Activated CD4-positive, alpha-beta T cell treated with anti-CD3 and anti-CD28 coated beads for 1 hour (primary cell): ENCODE measurements around the gene EPS8L1.
"Not testable (repeated sequence)": the region's sequence is repeated elsewhere in the genome, so short reads cannot be mapped to it uniquely, and the experiment has no call there.

ENCODE experiments used
- DNase-seq: peaks from one replicate; pipeline ENCODE4 v3.0.0-alpha.2; 2020

Gene EPS8L1

DNA sequence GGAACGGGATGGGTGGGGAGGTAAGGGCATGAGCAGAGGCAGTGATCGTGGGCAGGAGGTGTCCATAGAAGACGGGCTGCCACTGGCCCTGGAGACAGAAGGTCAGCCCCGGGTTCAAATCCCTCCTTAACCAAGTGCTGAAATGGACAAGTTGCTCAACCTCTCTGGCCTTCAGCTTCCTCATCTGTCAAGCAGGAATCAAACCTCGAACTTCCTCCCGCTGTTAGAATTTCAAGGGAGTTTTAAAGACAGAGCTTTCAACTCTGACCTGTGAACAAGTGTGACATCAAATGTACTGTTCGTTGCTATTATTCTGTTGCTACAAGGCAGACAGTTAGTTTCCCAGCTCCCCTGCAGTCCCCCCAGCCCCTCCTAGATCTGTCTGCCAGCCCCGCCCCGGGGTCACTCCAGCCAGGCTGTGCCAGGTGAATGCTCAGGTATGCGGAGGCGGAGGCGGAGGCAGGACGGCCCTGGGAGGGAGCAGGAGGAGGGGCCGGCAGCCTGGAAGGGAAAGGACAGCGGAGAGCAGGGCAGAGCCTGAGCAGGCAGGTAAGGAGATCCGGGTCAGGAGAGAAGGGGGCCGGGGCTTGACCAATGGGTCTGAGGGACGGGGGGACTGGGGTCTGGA, at the start of gene EPS8L1:
EPS8L1 (plus strand) TSS at position 499 of the 628 bp plus-strand sequence. CDS start 576 bp downstream, outside the sequence.
- DNase-seq, result no peak

DNA sequence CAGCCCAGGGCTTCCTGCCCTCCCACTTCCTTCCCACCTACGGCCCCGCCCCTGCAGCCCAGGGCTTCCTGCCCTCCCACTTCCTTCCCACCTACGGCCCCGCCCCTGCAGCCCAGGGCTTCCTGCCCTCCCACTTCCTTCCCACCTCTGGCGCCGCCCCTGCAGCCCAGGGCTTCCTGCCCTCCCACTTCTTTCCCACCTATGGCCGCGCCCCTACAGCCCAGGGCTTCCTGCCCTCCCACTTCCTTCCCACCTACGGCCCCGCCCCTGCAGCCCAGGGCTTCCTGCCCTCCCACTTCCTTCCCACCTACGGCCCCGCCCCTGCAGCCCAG, 48.6 kb upstream of the EPS8L1 start:
- not testable (repeated sequence) for DNase-seq

DNA sequence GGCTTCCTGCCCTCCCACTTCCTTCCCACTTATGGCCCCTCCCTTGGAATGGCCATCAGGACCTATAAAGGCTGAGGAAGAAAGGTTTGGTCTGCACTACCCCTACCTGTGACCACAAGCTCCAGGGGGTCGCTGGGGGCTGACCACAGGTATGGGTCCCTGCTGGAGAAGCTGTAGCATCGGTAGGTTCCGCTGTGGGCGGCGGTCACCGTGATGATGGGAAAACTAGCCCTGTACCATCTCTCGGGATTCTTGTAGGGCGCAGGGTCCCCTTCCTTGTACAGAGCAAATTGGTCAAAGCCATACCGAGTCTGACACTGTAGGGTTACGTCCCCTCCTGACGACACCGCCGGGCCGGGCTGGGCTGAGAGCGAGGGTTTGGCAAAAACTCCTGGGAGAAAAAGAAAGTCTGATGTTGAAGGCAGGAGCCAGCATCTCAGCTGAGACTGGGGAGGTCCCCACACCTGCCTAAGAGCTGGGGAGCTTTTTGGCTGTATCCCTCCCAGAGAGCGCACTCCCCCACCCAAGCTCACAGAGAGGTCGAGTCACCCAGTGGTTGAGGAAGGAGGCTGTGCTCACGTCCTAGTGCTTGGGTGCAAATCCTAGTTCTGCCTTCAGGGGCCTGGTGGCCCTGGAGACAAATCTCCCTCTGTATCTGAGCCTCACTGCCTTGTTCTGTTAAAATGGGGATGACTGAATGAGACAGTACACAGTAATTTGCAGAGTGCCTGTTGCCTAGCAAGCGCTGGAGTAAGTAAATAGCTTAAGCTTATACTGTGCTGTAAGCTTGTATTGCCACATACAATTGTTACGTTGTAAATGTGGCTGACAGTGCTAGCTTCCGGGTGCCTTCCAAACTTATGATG, 48.0 kb upstream of the EPS8L1 start:
- DNase-seq, result no peak

DNA sequence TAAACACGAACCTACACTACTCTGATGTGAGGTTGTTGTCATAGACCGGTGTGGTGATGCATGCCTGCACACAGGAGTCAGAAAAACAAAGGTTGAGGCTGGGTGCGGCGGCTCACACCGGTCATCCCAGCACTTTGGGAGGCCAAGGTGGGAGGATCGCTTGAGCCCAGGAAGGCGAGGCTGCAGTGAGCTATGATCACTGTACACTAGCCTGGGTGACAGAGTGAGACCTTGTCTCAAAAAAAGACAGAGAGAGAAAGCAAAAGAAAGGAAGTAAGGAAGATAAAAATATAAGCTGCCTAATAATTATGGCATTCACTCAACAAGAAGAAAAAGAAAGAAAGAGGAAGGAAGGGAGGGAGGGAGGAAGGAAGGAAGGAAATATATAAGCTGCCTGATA, 46.9 kb upstream of the EPS8L1 start:
- DNase-seq, result no peak

DNA sequence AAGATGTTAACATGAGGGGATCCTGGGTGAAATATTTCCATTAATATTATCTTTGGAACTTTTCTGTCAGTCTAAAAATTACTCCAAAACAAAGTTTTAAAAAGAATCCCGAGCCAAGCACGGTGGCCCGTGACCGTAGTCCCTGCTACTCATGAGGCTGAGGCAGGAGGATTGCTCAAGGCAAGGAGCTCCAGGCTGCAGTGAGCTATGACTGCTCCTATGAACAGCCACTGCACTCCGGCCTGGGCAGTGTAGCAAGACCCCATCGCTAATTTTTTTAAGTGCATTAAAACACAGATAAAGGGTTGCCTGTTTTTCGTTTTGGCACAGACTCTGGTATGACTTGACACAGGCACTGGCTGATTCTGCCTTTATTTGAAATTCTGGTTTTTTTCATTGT, 44.5 kb upstream of the EPS8L1 start:
- no peak for DNase-seq

DNA sequence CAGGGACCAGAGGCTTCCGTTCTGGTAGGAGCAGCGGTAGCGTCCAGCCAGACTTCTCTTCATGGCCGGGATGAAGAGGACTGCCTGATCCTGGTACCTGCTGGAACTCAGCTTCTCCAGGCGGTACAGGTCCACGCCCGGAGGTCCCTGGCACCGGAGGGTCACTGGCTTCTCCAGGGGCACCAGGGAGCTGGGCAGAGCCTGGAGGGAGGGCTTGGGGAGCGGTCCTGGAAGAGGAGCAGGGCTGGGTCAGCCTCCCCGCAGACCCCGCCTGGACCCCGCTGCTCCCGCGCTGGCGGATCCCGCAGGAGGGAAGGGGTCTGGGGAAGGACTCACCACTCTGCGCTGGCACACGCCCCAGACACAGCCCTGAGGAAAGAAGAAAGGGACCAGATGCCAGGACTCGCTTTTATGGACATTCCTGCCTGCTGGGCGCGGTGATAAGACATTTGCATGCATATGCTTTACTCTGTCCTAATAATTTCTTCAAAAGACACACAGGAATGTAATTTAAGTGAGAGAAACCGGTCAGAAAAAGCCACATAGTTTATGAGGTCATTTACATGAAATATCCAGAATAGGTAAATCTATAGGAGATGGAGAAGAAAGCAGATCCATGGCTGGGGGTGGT, 43.4 kb upstream of the EPS8L1 start:
- DNase-seq, result no peak

DNA sequence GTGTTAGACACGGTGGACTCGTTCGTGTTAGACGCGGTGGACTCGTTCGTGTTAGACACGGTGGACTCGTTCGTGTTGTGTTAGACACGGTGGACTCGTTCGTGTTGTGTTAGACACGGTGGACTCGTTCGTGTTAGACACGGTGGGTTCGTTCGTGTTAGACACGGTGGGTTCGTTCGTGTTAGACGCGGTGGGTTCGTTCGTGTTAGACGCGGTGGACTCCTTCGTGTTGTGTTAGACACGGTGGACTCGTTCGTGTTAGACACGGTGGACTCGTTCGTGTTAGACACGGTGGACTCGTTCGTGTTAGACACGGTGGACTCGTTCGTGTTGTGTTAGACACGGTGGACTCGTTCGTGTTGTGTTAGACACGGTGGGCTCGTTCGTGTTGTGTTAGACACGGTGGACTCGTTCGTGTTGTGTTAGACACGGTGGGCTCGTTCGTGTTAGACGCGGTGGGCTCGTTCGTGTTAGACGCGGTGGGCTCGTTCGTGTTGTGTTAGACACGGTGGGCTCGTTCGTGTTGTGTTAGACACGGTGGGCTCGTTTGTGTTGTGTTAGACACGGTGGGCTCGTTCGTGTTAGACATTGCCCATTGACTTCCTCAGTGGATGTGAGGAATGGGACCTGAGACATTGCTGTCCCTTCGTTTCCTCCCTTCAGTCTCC, 42.6 kb upstream of the EPS8L1 start:
- not testable (repeated sequence) for DNase-seq

DNA sequence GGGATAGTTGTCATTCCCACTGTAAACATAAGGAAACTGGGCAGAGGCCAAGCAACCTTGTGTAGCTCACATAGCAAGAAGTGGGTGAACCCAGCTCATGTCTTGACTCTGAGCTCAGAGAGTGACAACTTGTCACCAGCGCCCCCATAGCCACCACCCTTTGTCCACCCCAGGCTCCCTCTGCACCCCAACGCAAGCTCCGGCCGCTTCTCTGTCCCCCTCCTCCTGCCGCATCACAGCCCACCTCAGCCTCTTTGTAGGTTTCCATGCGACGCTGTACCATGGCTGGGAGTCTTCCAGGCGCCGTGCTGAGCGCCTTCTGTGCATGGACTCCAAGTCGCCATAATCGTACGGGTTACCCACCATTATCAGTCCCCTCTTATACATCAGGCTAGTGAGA, 40.9 kb upstream of the EPS8L1 start:
- no peak for DNase-seq

DNA sequence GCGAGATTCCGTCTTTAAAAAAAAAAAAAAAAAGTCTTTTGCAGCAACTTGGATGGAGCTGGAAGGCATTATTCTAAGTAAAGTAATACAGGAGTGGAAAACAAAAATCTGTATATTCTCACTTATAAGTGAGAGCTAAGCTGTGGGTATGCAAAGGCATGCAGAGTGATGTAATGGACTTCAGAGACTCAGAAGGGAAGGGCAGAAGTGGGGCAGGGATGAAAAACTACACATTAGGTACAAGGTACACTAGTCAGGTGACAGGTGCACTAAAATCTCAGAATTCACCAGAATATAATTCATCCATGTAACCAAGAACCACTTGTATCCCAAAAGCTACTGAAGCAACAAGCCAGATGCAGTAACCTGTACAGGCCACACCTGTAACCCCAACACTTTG, 39.6 kb upstream of the EPS8L1 start:
- no peak for DNase-seq

DNA sequence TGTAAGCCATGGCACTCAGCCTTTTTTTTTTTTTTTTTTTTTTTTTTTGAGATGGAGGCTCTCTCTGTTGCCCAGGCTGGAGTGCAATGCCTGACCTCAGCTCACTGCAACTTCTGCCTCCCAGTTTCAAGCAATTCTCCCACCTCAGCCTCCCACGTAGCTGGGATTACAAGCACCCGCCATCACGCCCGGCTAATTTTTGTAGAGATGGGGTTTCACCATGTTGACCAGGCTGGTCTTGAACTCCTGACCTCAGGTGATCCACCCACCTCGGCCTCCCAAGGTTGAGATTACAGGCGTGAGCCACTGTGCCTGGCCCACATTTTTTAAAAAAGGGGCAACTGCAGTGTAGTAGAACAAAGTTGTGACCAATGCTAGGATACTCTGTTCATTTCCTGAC, 38.1 kb upstream of the EPS8L1 start:
- DNase-seq, result not testable (repeated sequence)

DNA sequence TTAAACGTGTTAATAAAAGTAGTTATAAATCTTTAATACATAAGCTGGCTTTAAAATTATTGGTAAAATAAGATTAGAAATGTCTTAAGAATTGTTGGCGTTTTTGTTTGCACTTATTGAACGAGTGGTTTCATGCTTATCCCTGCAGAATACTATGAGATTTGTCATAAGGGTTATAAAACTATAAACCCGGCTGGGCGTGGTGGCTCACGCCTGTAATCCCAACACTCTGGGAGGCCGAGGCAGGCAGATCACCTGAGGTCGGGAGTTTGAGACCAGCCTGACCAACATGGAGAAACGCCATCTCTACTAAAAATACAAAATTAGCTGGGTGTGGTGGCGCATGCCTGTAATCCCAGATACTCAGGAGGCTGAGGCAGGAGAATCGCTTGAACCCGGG, 35.0 kb upstream of the EPS8L1 start:
- DNase-seq, result not testable (repeated sequence)

DNA sequence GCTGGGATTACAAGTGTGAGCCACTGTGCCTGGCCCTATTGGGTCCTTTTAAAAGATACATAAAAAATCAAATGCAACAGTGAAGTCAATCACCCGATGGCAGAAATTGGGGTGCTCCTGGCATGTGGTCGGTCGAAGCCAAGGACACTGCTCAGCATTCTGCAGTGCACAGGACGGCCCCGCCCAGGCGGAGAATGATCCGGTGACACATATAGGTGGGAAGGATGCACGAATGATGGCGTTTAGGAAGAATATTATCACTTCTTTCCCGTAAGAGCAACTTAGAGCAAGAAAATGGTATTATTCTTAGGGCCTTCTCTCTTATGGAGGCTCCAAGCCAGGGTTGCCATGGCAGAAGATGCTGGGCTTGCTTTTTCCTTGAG, 34.4 kb upstream of the EPS8L1 start:
- DNase-seq, result no peak

DNA sequence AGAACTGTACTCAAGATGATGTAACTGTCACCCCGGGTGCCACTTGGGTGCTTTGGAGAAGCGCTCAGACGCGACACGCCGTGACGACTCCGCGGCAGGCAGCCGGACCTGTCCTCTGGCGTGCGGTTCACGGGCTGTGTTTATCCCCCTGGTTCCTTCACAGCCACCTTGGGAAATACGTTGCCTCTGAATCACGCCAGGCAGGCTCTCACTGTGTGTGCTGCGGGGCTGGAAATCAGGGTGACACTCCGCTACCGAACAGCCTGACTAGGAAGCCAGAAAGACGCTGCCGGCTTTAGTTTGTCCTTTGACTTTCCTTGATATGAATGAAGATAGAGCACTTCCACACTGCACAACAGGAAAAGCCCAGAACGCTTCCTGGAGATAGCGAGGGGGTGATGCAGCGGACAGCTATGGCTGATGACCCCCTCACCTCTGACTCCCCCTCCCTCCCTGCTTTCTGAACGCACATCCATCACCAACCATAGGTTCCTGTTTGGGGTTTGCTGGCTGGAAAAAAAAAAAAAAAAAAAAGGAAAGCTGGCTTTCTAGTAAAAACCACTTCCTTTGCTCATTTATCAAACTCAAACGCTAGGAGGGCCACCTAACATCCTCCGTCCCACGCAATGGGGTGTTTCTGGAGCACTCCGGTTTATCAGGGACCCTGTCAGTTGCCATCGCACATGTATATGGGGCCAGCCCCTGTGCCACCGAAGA, 33.9 kb upstream of the EPS8L1 start:
- DNase-seq, result no peak

DNA sequence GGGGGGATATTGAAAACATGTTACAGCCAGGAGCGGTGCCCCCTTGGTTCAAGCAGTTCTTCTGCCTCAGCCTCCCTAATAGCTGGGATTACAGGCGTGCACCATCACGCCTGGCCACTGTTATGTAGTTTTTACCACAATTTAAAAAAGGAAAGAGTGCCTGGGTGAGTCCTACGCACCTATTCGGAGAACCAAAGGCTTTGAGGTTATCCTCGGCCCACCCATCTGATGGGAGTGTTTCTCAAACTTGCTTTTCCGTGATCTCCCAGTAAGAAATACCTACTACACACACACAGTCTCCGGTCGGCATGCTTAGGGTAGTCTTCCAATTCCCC, 33.4 kb upstream of the EPS8L1 start:
- DNase-seq, result no peak

DNA sequence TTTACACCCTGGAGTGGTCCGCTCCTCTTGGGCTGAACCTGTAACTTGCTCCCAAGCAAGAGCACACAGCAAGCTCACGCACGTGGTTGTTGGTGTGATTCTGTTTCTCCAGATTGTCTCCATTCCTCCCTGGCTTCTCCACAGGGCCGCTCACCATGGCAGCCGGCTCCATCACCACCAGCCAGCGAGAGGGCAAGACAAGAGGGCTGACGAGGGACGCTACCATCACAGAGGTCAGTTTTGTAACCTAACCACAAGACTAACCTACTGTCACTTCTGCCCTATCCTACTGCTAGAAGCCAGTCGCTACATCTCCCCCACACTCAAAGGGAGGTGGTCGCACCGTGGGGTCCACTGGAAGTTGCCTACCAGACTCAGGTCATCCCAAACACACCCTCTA, 33.0 kb upstream of the EPS8L1 start:
- DNase-seq, result no peak

DNA sequence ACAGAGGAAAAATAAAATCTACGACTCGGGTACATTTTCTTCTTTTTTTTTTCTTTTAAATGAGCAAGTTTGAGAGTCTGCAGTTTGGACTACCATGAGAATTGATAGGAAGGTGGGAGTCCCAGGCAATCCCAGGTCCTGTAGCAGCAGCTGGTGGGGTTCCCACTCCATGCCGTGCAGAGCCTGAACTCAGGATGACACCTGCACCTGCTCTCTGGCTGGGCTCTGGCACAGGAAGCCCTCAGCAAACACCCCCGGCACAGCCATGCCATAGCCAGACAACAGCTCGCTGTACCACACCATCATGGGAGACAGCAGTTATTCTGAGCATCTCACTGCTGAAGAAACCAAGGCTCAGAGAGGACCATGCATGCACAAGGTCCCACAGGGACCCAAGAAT, 31.4 kb upstream of the EPS8L1 start:
- no peak for DNase-seq

DNA sequence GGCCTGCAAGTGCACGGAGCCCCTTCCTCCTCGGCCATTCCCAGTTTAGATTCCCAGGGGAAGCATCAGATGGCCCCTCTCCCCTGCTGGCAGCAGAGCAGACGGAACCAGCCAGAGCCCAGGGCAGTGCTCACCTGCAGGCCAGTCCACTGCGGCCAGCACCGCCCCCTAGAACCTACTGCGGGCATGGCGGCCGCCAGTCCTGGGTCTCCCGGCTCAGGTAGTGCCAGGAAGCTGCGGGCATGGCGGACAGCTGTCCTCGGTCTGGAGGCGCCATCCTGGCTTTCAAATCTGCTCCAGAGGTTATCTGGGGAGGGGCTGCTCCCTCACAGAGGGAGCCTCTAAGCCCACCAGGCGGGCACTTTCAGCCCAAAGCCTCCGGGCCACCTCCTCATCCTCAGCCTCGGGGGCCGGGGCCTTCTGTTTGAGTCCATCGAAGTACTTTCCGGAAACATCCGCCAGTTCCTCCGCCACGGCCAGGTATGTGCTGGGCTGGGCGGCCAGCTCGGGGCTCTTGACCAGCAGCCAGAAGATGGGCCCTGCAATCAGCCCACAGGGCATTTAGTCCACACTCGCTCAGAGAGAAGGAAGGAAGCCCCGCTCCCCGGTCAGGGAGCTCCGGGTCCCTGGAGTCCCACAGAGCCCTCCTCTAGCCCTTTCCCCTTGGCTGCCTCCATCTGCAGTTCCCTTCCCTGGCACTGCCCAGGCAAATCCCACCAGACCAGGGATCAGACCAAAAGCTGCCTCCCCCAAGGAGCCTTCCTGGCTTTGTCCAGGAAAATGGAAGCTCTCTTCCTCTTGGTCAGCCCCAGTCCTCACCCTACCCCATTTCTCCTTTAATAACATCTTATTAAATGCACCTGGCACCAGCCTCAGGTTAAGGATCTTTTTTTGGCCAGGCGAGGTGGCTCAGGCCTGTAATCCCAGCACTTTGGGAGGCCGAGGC, 30.6 kb upstream of the EPS8L1 start:
- no peak for DNase-seq

DNA sequence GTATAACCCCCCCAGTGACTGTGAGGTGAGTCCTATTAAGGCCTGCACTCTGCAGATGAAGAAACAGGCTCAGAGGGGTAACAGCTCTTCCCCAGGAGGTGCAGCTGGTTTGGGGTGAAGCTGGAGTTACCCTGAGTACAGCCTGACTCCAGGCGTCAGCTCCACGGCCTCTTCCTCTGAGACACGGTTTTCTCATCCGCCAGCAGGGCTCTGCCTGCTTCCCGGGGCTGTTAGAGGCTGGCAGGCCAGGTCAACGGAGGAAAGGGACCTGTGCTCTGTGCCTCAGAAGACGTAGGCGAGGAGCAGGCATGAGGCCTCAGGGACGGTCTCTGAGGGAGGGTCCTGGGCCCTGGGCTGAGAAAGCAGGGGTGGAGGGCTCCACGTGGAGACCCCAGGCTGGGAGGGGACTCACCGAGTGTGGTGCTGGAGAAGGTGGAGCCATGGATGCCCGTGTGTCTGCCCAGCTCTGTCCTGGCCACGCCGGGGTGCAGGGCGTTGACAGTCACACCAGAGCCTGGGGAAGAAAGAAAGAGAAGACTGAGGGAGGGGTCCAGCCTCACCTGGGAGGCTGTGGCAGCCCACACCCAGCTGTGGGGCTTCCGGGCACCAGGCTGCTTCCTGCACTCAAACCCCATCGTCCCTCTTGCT, 28.6 kb upstream of the EPS8L1 start:
- DNase-seq, result no peak

DNA sequence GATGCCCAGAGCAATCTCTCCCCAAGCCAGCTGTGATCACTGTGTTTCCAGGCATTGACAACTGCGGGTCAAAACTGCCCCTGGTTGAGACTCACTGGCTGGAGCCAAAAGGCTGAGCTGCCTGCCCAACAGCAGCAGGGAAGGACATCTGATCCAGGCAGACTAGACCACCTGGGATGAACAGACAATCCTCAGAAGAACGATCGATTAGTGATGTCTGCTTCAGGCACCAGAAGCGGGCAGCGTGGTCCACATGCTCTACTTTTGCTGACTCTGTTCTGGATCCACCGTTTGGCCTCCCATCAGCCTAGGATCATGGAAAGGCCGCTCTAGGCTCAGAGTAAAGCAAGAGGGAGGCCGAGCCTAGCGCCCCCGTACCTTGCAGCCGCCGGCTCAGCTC, 27.7 kb upstream of the EPS8L1 start:
- no peak for DNase-seq

DNA sequence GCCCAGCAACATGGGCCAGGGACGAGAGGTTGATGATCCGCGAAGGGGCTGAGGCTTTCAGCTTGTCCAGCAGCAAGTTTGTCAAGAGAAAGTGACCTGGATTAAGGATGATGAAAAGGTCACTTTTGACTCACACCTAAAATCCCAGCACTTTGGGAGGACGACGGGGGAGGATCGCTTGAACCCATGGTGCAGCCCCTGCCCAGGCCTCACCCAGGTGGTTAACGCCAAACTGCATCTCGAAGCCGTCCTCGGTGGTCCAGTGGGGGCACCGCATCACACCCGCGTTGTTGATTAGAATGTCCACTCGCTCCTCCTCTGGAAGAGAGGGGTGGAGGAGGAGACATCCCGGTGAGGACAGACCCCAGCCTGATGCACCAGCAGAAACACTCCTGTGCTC, 27.2 kb upstream of the EPS8L1 start:
- no peak for DNase-seq

DNA sequence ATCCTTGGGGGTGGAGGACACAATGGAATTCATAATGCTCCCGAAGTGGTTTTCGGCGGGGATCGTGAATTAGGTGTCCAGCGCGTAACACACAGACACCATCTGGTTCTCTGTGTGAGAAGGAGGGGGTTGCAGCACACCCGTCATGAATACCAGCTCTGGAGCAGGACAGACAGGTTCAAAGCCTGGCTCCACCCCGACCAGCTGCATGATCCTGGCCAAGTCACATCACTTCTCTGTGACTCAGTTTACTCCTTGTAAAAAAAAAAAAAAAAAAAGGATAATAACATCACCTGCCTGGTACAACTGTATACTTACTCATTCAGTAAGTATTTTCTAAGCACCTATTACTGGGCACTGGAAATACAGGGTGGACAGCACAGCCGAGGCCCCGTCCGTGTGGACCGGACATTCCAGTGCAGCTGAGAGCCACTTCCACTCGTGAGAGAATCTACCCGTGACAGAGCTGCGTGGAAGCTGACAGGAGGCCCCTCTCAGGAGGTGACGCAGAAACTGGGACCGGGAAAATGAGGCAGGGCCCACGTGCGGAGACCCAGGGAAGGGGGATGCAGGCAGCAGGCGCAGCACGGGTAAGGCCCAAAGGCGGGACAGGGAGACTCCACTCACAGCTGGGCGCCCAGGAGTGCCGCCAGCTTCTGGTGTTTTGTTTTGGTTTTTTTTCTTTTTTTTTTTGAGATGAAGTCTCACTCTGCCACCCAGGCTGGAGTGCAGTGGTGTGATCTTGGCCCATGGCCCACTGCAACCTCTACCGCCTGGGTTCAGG, 24.7 kb upstream of the EPS8L1 start:
- no peak for DNase-seq
